ENCODE results near the gene CFAP54.

DNA sequence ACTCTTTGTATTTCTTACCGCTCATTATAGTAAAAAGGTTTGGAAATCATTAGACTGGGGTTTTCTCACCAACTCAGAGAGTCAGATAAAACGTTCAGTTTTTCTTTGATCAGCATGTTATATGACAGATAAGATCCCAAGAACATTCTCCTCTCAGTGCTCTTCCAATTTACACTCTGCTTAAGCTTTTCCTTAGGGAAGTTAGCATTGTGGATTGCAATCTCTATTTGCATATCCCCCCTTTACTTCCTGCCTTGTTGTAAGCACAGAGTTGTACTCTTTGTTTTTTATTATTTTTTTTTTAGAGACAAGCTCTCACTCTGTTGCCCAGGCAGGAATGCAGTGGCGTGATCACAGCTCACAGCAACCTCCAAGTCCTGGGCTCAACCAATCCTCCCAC is 11.4 kb upstream of the CFAP54 start:
- TF ChIP-seq EZH2 (IDR thresholded peaks at IDR 0.05; ENCODE audit: insufficient read depth, low read length) = no peak
- TF ChIP-seq, protein P1, sequence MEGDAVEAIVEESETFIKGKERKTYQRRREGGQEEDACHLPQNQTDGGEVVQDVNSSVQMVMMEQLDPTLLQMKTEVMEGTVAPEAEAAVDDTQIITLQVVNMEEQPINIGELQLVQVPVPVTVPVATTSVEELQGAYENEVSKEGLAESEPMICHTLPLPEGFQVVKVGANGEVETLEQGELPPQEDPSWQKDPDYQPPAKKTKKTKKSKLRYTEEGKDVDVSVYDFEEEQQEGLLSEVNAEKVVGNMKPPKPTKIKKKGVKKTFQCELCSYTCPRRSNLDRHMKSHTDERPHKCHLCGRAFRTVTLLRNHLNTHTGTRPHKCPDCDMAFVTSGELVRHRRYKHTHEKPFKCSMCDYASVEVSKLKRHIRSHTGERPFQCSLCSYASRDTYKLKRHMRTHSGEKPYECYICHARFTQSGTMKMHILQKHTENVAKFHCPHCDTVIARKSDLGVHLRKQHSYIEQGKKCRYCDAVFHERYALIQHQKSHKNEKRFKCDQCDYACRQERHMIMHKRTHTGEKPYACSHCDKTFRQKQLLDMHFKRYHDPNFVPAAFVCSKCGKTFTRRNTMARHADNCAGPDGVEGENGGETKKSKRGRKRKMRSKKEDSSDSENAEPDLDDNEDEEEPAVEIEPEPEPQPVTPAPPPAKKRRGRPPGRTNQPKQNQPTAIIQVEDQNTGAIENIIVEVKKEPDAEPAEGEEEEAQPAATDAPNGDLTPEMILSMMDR (IDR thresholded peaks at IDR 0.05; ENCODE audit: insufficient read depth, low read depth, low read length) = no peak
